Transverse colon (tissue), 4 donors: ENCODE results near the gene PRKCSH. TPM values are rescaled to one million over a fixed set of nuclear protein-coding genes. Genes with fewer than 3 reads are reported as not detected.
A peak's percentile ranks its signal among the peaks of the same experiment; 100 is the strongest.

Experiments used
- DNase-seq: peaks from one replicate; pipeline ENCODE4 v3.0.0-alpha.2; 2019
- H3K27ac ChIP-seq, 4 donors: fragments of 200-600 bp; sonication (generic); 2 replicates each; pipeline ENCODE4 v1.5.1; 2016 to 2018; ENCODE audit warnings: inconsistent platforms in 4 of 4
- H3K27me3 ChIP-seq: fragments of 200-600 bp; sonication (generic); 2 replicates; pipeline ENCODE4 v1.5.1; 2017; ENCODE audit warnings: inconsistent platforms
- H3K36me3 ChIP-seq, 4 donors: fragments of 200-600 bp; sonication (generic); 2 replicates each; pipeline ENCODE4 v1.5.1; 2017 to 2019; ENCODE audit warnings: inconsistent platforms in 4 of 4
- H3K4me1 ChIP-seq, 4 donors: fragments of 200-600 bp; sonication (generic); 2 replicates each; pipeline ENCODE4 v1.5.1; 2017 to 2020; ENCODE audit warnings: inconsistent platforms in 4 of 4
- H3K4me3 ChIP-seq, 4 donors: fragments of 200-600 bp; sonication (generic); 1 replicate in 1 of 4; 2 replicates in 3 of 4; pipeline versions ENCODE4 v1.5.1 to v1.6.1; 2017 to 2019; ENCODE audit warnings: inconsistent platforms in 4 of 4
- H3K9me3 ChIP-seq, 2 donors: fragments of 200-600 bp; sonication (generic); 2 replicates each; pipeline ENCODE4 v1.5.1; 2017 to 2019; ENCODE audit warnings: inconsistent platforms in 2 of 2
- CTCF ChIP-seq, 5 experiments: fragments of 200-600 bp in 3 of 5; fragments of 450-650 bp in 2 of 5; sonication (generic) in 3 of 5; IDR thresholded peaks; 1 replicate in 2 of 5; 2 replicates in 3 of 5; pipeline ENCODE4 v1.5.1; 2016 to 2017; ENCODE audit warnings: antibody characterized with exemption in 5 of 5, inconsistent platforms in 3 of 5, mild to moderate bottlenecking in 2 of 5, moderate library complexity in 1 of 5
- EP300 ChIP-seq: sonication (generic); formaldehyde crosslinking; IDR thresholded peaks from one replicate; pipeline ENCODE4 v1.6.1; 2017; ENCODE audit warnings: antibody characterized with exemption, low read depth
- POLR2A ChIP-seq: fragments of 450-650 bp; IDR thresholded peaks from one replicate; pipeline ENCODE4 v1.6.1; 2016; ENCODE audit warnings: antibody characterized with exemption, mild to moderate bottlenecking, moderate library complexity
- POLR2AphosphoS5 ChIP-seq, 3 donors: sonication (generic); formaldehyde crosslinking; IDR thresholded peaks; one replicate each; pipeline ENCODE4 v1.6.1; 2016; ENCODE audit warnings: antibody characterized with exemption in 3 of 3
- whole genome bisulfite sequencing, 2 donors: methylation state at CpG; one replicate each; pipeline ENCODE4 v1.1.5; 2018; ENCODE audit warnings: low coverage in 1 of 2; 5-methylcytosine and 5-hydroxymethylcytosine counted together
- in situ Hi-C, 4 donors: fragments of 200-750 bp; cut with MboI; loops; one replicate each; pipeline versions ENCODE4 v1.15.0 to v1.15.1; 2017; ENCODE audit warnings: low sequenced_read_pairs in 3 of 4, low pct_ligation_motif_present in 1 of 4, low pct_unique_long_range_greater_than_20kb in 1 of 4
- intact Hi-C: fragments of 100-400 bp; cut with DNase I; formaldehyde crosslinking; loops from one replicate; pipeline ENCODE4 v1.15.1; 2023; ENCODE audit warnings: low total_unique reads
- small RNA-seq, 4 donors: library from RNA; depleted of rRNA; stranded (forward); fragments of <200 nt; gene quantifications; one replicate each; pipeline ENCODE3, GENCODE V24; 2016
- total RNA-seq, 4 donors: library from RNA; depleted of rRNA; stranded (reverse); fragments of >200 nt; gene quantifications; one replicate each; pipeline ENCODE4 v1.1.0, GENCODE V29; 2016

Gene PRKCSH
- total RNA-seq, 4 donors from 2014 or later: 119 to 195 (median 183) TPM

- Histone ChIP-seq H3K36me3 (no peaks in the 10 kb centered on the region), H3K9me3 (no peaks in the 10 kb centered on the region), H3K27me3 (no peaks in the 10 kb centered on the region), H3K4me1 (no peaks in the 10 kb centered on the region), H3K27ac (no peak overlapping the region), H3K4me3 (no peak overlapping the region)
- intact Hi-C loops: no loop called here
- WGBS, 2 donors: 66% methylated on average over 17 of the region's 17 CpGs; no CpG with 5 or more reads in 1 of the 2 donors
- DNase-seq: peak; percentile 76
- in situ Hi-C loops: loop anchor here in 2 of 4 donors (25.0 kb wide), 2 partner anchors 109 to 209 kb away; partner anchors contain the start of genes EPOR (in 1 of the 2) and TSPAN16 (in 1 of the 2)
- no peak for TF ChIP-seq POLR2AphosphoS5 (IDR thresholded peaks at IDR 0.05)
- TF ChIP-seq EP300: no peak
- no peak for TF ChIP-seq POLR2A
- peak; percentile 62 to 72 (median 65) for TF ChIP-seq CTCF (IDR thresholded peaks at IDR 0.05)
These were observed 61.1 kb downstream of the PRKCSH start for GRCh38 chr19:11496391-11497163.

- DNase-seq: no peak
- no peak overlapping the region for H3K27ac ChIP-seq
- 86 to 89% methylated on average over 3 to 6 of the region's 6 CpGs for WGBS, 2 donors
- TF ChIP-seq POLR2A: no peak
- no peak for TF ChIP-seq EP300
- TF ChIP-seq POLR2AphosphoS5 (IDR thresholded peaks at IDR 0.05): no peak
- TF ChIP-seq CTCF (IDR thresholded peaks at IDR 0.05): no peak
- no peaks in the 10 kb centered on the region for H3K36me3 ChIP-seq
- no peaks in the 10 kb centered on the region for H3K27me3 ChIP-seq
- in situ Hi-C loops (loop anchor here in 2 of 4 donors (25.0 kb wide), 2 partner anchors 112 to 212 kb away; partner anchors contain the start of genes EPOR (in 1 of the 2) and TSPAN16 (in 1 of the 2)), intact Hi-C loops (no loop called here)
- no peaks in the 10 kb centered on the region for H3K4me1 ChIP-seq
- H3K9me3 ChIP-seq: no peaks in the 10 kb centered on the region
- no peak overlapping the region for H3K4me3 ChIP-seq
These were observed 63.8 kb downstream of the PRKCSH start for GRCh38 chr19:11499220-11499726.

GRCh38 chr19:11499890-11500420 lies 64.5 kb downstream of the PRKCSH start:
- TF ChIP-seq EP300: no peak
- no peak for TF ChIP-seq POLR2A
- TF ChIP-seq POLR2AphosphoS5 (IDR thresholded peaks at IDR 0.05): no peak
- no peak for TF ChIP-seq CTCF (IDR thresholded peaks at IDR 0.05)
- in situ Hi-C loops (loop anchor here in 2 of 4 donors (25.0 kb wide), 2 partner anchors 113 to 213 kb away; partner anchors contain the start of genes EPOR (in 1 of the 2) and TSPAN16 (in 1 of the 2)), intact Hi-C loops (no loop called here)
- Histone ChIP-seq H3K27me3 (no peaks in the 10 kb centered on the region), H3K4me3 (no peak overlapping the region), H3K27ac (no peak overlapping the region), H3K4me1 (peaks cover 0 to 6% (median 5%) of the 10 kb centered on the region in 4 donors), H3K9me3 (no peaks in the 10 kb centered on the region), H3K36me3 (no peaks in the 10 kb centered on the region)
- DNase-seq: no peak
- WGBS, 2 donors: 40 to 75% methylated on average over 1 to 7 of the region's 7 CpGs

Small RNA genes within 50 kb of the gene (small RNA-seq; reads per million reads assigned to genes)
- gene MIR7974 (0.12 to 5.0 (median 3.4) reads per million in 4 donors), gene RF00019 (0 reads per million in 4 donors)

Other genes starting within 250 kb of the PRKCSH start
- gene KANK2, start 238.1 kb upstream of the PRKCSH start, total RNA-seq: 100 to 1,000 TPM; 145 to 339 (median 243) TPM
- gene ANGPTL8, start 196.0 kb upstream of the PRKCSH start, total RNA-seq: not detected
- 100 to 1,000 TPM in 1 of 4 donors, 10 to 100 TPM in 3; 66.4 to 268 (median 78.4) TPM for gene DOCK6, start 173.1 kb upstream of the PRKCSH start, total RNA-seq
- gene TSPAN16, start 139.5 kb upstream of the PRKCSH start, total RNA-seq: not detected
- gene RAB3D, start 96.0 kb upstream of the PRKCSH start, total RNA-seq: 10 to 100 TPM; 16.5 to 41.1 (median 18.6) TPM
- gene TMEM205, start 89.4 kb upstream of the PRKCSH start, total RNA-seq: 100 to 1,000 TPM in 2 of 4 donors, 10 to 100 TPM in 2; 18.7 to 163 (median 88.4) TPM
- gene CCDC159, start 89.1 kb upstream of the PRKCSH start, total RNA-seq: 1,000 to 10,000 TPM in 1 of 4 donors, 10 to 100 TPM in 3; 13.8 to 1,153 (median 26.1) TPM
- gene PLPPR2, start 80.2 kb upstream of the PRKCSH start, total RNA-seq: 10 to 100 TPM in 2 of 4 donors, 1 to 10 TPM in 2; 6.3 to 51.7 (median 11.5) TPM
- gene SWSAP1, start 61.0 kb upstream of the PRKCSH start, total RNA-seq: 10 to 100 TPM in 1 of 4 donors, 1 to 10 TPM in 3; 2.1 to 11.1 (median 2.6) TPM
- 10 to 100 TPM in 1 of 4 donors, 1 to 10 TPM in 3; 2.3 to 24.3 (median 6.4) TPM for gene EPOR, start 51.3 kb upstream of the PRKCSH start, total RNA-seq
- 10 to 100 TPM in 3 of 4 donors, 1 to 10 TPM in 1; 6.7 to 78.9 (median 28.1) TPM for gene RGL3, start 16.3 kb upstream of the PRKCSH start, total RNA-seq
- 1 to 10 TPM in 1 of 4 donors, under 1 TPM in 1, not detected in 2; 0.32 to 2.2 TPM for gene ODAD3, start 514 bp upstream of the PRKCSH start, total RNA-seq
- gene ELAVL3, start 45.4 kb downstream of the PRKCSH start, total RNA-seq: 1 to 10 TPM in 2 of 4 donors, under 1 TPM in 1, not detected in 1; 0.27 to 3.2 (median 1.3) TPM
- gene ZNF653, start 70.2 kb downstream of the PRKCSH start, total RNA-seq: 10 to 100 TPM; 10.6 to 44.9 (median 17.4) TPM
- gene ECSIT, start 93.5 kb downstream of the PRKCSH start, total RNA-seq: 10 to 100 TPM; 20.9 to 63.4 (median 39.1) TPM
- 1,000 to 10,000 TPM in 1 of 4 donors, 100 to 1,000 TPM in 3; 198 to 1,121 (median 486) TPM for gene CNN1, start 103.2 kb downstream of the PRKCSH start, total RNA-seq
- gene ELOF1, start 123.6 kb downstream of the PRKCSH start, total RNA-seq: 10 to 100 TPM; 14.7 to 45.7 (median 37.2) TPM
- gene ACP5, start 142.0 kb downstream of the PRKCSH start, total RNA-seq: 10 to 100 TPM; 10.5 to 60.2 (median 22.4) TPM
- 10 to 100 TPM in 1 of 4 donors, 1 to 10 TPM in 2, under 1 TPM in 1; 0.40 to 10.2 (median 7.0) TPM for gene ZNF627, start 161.8 kb downstream of the PRKCSH start, total RNA-seq